GM23338 (cell line): Measurements from ENCODE around the gene MAPKAPK3. TPM values are rescaled to one million over a fixed set of nuclear protein-coding genes. Genes with fewer than 3 reads are reported as not detected.

Experiments used
- ATAC-seq: fragments of 200-7000 bp; cut with Tn5 transposase; 3 replicates; pipeline ENCODE4 v1.9.1; 2020
- DNase-seq: peaks from one replicate; pipeline ENCODE4 v3.0.0-alpha.2; 2015; ENCODE audit warnings: low spot score
- H2AFZ ChIP-seq: fragments of 200-600 bp; sonication (generic); 2 replicates; pipeline ENCODE4 v1.8.0; 2016; ENCODE audit warnings: antibody characterized with exemption, mild to moderate bottlenecking, moderate library complexity
- H3F3A ChIP-seq: fragments of 200-600 bp; sonication (generic); replicated peaks from 2 replicates; pipeline ENCODE4 v1.8.0; 2017; ENCODE audit warnings: antibody characterized with exemption, mixed run types, low read depth
- H3K27ac ChIP-seq: fragments of 200-600 bp; sonication (generic); 2 replicates; pipeline ENCODE4 v1.6.1; 2016; ENCODE audit warnings: low read depth
- H3K27me3 ChIP-seq: fragments of 200-600 bp; sonication (generic); 2 replicates; pipeline ENCODE4 v1.8.0; 2016; ENCODE audit warnings: mild to moderate bottlenecking, mixed run types, moderate library complexity; ENCODE audit not compliant: insufficient read depth
- H3K36me3 ChIP-seq: fragments of 200-600 bp; sonication (generic); 2 replicates; pipeline ENCODE4 v1.8.0; 2016; ENCODE audit warnings: mild to moderate bottlenecking; ENCODE audit not compliant: insufficient read depth
- H3K4me1 ChIP-seq: fragments of 200-600 bp; sonication (generic); 2 replicates; pipeline ENCODE4 v1.8.0; 2016; ENCODE audit warnings: mild to moderate bottlenecking, moderate library complexity; ENCODE audit not compliant: insufficient read depth
- H3K4me2 ChIP-seq: fragments of 200-600 bp; sonication (generic); 2 replicates; pipeline ENCODE4 v1.7.1; 2017; ENCODE audit warnings: mixed run types
- H3K4me3 ChIP-seq: fragments of 200-600 bp; sonication (generic); 2 replicates; pipeline ENCODE4 v1.6.1; 2016; ENCODE audit warnings: mixed run types
- H3K79me2 ChIP-seq: fragments of 200-600 bp; sonication (generic); replicated peaks from 2 replicates; pipeline ENCODE4 v1.8.0; 2017; ENCODE audit warnings: mild to moderate bottlenecking; ENCODE audit not compliant: insufficient read depth
- H3K9me2 ChIP-seq: fragments of 200-600 bp; sonication (generic); 2 replicates; pipeline ENCODE4 v1.8.0; 2017; ENCODE audit not compliant: insufficient read depth
- H4K20me1 ChIP-seq: fragments of 200-600 bp; sonication (generic); replicated peaks from 2 replicates; pipeline ENCODE4 v1.8.0; 2017; ENCODE audit warnings: mild to moderate bottlenecking; ENCODE audit not compliant: insufficient read depth
- H3K27ac Mint-ChIP-seq: 2 replicates; pipeline ENCODE4 v1.8.0; 2020; ENCODE audit warnings: inconsistent platforms, mild to moderate bottlenecking, moderate library complexity, mixed read lengths
- H3K27me3 Mint-ChIP-seq: 3 replicates; pipeline ENCODE4 v1.8.0; 2022; ENCODE audit warnings: low read depth, mild to moderate bottlenecking, moderate library complexity, mixed read lengths, inconsistent platforms; ENCODE audit not compliant: insufficient read depth, poor library complexity
- H3K36me3 Mint-ChIP-seq: 3 replicates; pipeline ENCODE4 v1.8.0; 2021; ENCODE audit warnings: low read depth, mild to moderate bottlenecking, inconsistent platforms, moderate library complexity, mixed read lengths
- H3K4me1 Mint-ChIP-seq: 3 replicates; pipeline ENCODE4 v1.8.0; 2020; ENCODE audit warnings: mild to moderate bottlenecking, inconsistent platforms, mixed read lengths
- H3K4me3 Mint-ChIP-seq: 3 replicates; pipeline ENCODE4 v1.8.0; 2021; ENCODE audit warnings: moderate library complexity, mild to moderate bottlenecking, inconsistent platforms, mixed read lengths
- H3K9me3 Mint-ChIP-seq: 3 replicates; pipeline ENCODE4 v1.8.0; 2020; ENCODE audit warnings: moderate library complexity, mild to moderate bottlenecking, inconsistent platforms, mixed read lengths
- ETS1 ChIP-seq: IDR thresholded peaks from 2 replicates; pipeline ENCODE4 v1.6.1; 2016; ENCODE audit warnings: antibody characterized with exemption
- EZH2phosphoT487 ChIP-seq: fragments of 200-600 bp; sonication (generic); IDR thresholded peaks from one replicate; pipeline ENCODE4 v1.8.1; 2018; ENCODE audit warnings: antibody characterized with exemption; ENCODE audit not compliant: unreplicated experiment
- NANOG ChIP-seq: IDR thresholded peaks from 2 replicates; pipeline ENCODE4 v1.6.1; 2016; ENCODE audit warnings: antibody characterized with exemption, borderline replicate concordance
- POLR2AphosphoS5 ChIP-seq: IDR thresholded peaks from 2 replicates; pipeline ENCODE4 v1.6.1; 2016; ENCODE audit warnings: antibody characterized with exemption, low read depth
- STAT1 ChIP-seq: IDR thresholded peaks from one replicate; pipeline ENCODE4 v1.6.1; 2016; ENCODE audit warnings: antibody characterized with exemption; ENCODE audit not compliant: unreplicated experiment
- ZNF331 ChIP-seq: fragments of 250-450 bp; sonication (Bioruptor Pico); IDR thresholded peaks from 2 replicates; pipeline ENCODE4 v1.5.0; 2020; ENCODE audit warnings: low read depth, mild to moderate bottlenecking, moderate library complexity
- ZNF462 ChIP-seq: fragments of 250-450 bp; sonication (Bioruptor Pico); IDR thresholded peaks from 2 replicates; pipeline ENCODE4 v1.5.0; 2020; ENCODE audit warnings: mild to moderate bottlenecking, moderate library complexity
- polyA plus RNA-seq: library from polyadenylated mRNA; unstranded; fragments of >200 nt; fragmentation: Nextera tagmentation; extraction: Ambion mirVana; gene quantifications from 2 replicates; pipeline ENCODE4 v1.2.1, GENCODE V29; 2016
- total RNA-seq: library from RNA; depleted of rRNA; stranded (reverse); fragments of >200 nt; shearing (Covaris generic); gene quantifications from 2 replicates; pipeline ENCODE4 v1.2.3, GENCODE V29; 2014

The MAPKAPK3 gene
- total and polyA plus RNA-seq, 2 experiments from 2014 or later: 16.5 to 51.1 TPM

- Mint-ChIP-seq H3K9me3 (no peaks in the 10 kb centered on the region), H3K4me3 (no peak overlapping the region), H3K36me3 (no peaks in the 10 kb centered on the region), H3K27ac (no peak overlapping the region), H3K4me1 (no peaks in the 10 kb centered on the region), H3K27me3 (peaks cover 2% of the 10 kb centered on the region)
- no peak overlapping the region for H2AFZ ChIP-seq
- TF ChIP-seq ZNF331: no peak
- TF ChIP-seq ZNF462 (CRISPR knock-in tag): no peak
- no peak for TF ChIP-seq STAT1
- no peak for TF ChIP-seq ETS1
- no peak overlapping the region for H3K4me2 ChIP-seq
- no peaks in the 10 kb centered on the region for H3K9me2 ChIP-seq
- H4K20me1 ChIP-seq: no peaks in the 10 kb centered on the region; the same call in 1 of the 2 replicates
- DNase-seq (no peak), ATAC-seq (no peak; the same call in 2 of the 3 replicates)
- no peak overlapping the region for H3K27ac ChIP-seq
- H3F3A ChIP-seq: no peaks in the 10 kb centered on the region
- H3K4me1 ChIP-seq: no peaks in the 10 kb centered on the region
- H3K79me2 ChIP-seq: no peaks in the 10 kb centered on the region
- H3K27me3 ChIP-seq: 0 out of 2 replicates have a peak, but pooled peaks cover 3% of the 10 kb centered on the region
- no peaks in the 10 kb centered on the region for H3K36me3 ChIP-seq
- H3K4me3 ChIP-seq: no peak overlapping the region
Observed at GRCh38 chr3:50592568-50592967, 24.4 kb upstream of the MAPKAPK3 start.

- Mint-ChIP-seq H3K27ac (no peak overlapping the region), H3K9me3 (no peaks in the 10 kb centered on the region), H3K27me3 (peaks cover 6% of the 10 kb centered on the region), H3K4me1 (no peaks in the 10 kb centered on the region), H3K36me3 (no peaks in the 10 kb centered on the region), H3K4me3 (no peak overlapping the region)
- Histone ChIP-seq H3K9me2 (no peaks in the 10 kb centered on the region), H3K4me2 (no peak overlapping the region), H3K79me2 (no peaks in the 10 kb centered on the region), H4K20me1 (no peaks in the 10 kb centered on the region), H3F3A (no peaks in the 10 kb centered on the region), H3K27ac (no peak overlapping the region), H3K27me3 (0 out of 2 replicates have a peak, but pooled peaks cover 3% of the 10 kb centered on the region), H2AFZ (no peak overlapping the region), H3K4me1 (no peaks in the 10 kb centered on the region), H3K36me3 (no peaks in the 10 kb centered on the region), H3K4me3 (no peak overlapping the region)
- ATAC-seq: no peak
- DNase-seq: no peak
- TF ChIP-seq POLR2AphosphoS5 (no peak), EZH2phosphoT487 (no peak), NANOG (no peak)
Observed at GRCh38 chr3:50594253-50594785, 22.6 kb upstream of the MAPKAPK3 start.
